Prostate gland (tissue), 2 donors: ENCODE measurements around the gene SLC7A4.

Source experiments
- CTCF ChIP-seq, 4 experiments: fragments of 200-600 bp in 2 of 4; fragments of 450-650 bp in 2 of 4; sonication (generic) in 2 of 4; IDR thresholded peaks; 1 replicate in 3 of 4; 2 replicates in 1 of 4; pipeline ENCODE4 v1.5.1; 2016 to 2019; ENCODE audit warnings: antibody characterized with exemption in 4 of 4, mild to moderate bottlenecking in 2 of 4, moderate library complexity in 2 of 4
- POLR2A ChIP-seq: fragments of 450-650 bp; IDR thresholded peaks from one replicate; pipeline ENCODE4 v1.6.1; 2016; ENCODE audit warnings: antibody characterized with exemption, mild to moderate bottlenecking

- TF ChIP-seq CTCF (IDR thresholded peaks at IDR 0.05) (no peak), POLR2A (no peak)
Observed at GRCh38 chr22:21042978-21043859, 10.9 kb upstream of the SLC7A4 start.
